Loucy (cell line): ENCODE measurements around the gene ZNF770.

Source experiments
- CTCF ChIP-seq: fragments of 200-600 bp; sonication (generic); conservative IDR thresholded peaks from 2 replicates; pipeline ENCODE4 v1.5.1; 2014; ENCODE audit warnings: mild to moderate bottlenecking, antibody characterized with exemption, low read length
- EZH2phosphoT487 ChIP-seq: fragments of 200-600 bp; IDR thresholded peaks from 2 replicates; pipeline ENCODE4 v1.6.1; 2018; ENCODE audit warnings: antibody characterized with exemption, mild to moderate bottlenecking, moderate library complexity, borderline replicate concordance

GRCh38 chr15:34964277-34964676 is 23.8 kb downstream of the ZNF770 start:
- TF ChIP-seq CTCF (no peak), EZH2phosphoT487 (no peak)
